KOPT-K1 (cell line): ENCODE results near the gene MARVELD1.

ENCODE experiments used
- H3K27ac ChIP-seq: fragments of 200-600 bp; sonication (generic); 2 replicates; pipeline ENCODE4 v1.5.1; 2016; ENCODE audit warnings: antibody characterized with exemption, mild to moderate bottlenecking, low read depth, low read length; ENCODE audit not compliant: poor library complexity, severe bottlenecking
- H3K36me3 ChIP-seq: fragments of 200-600 bp; sonication (generic); 2 replicates; pipeline ENCODE4 v1.5.1; 2017; ENCODE audit warnings: antibody characterized with exemption, mild to moderate bottlenecking, low read length, moderate library complexity; ENCODE audit not compliant: insufficient read depth
- H3K9me3 ChIP-seq: fragments of 200-600 bp; sonication (generic); 2 replicates; pipeline ENCODE4 v1.5.1; 2017; ENCODE audit warnings: antibody characterized with exemption, low read length, mild to moderate bottlenecking; ENCODE audit not compliant: insufficient read depth, poor library complexity, severe bottlenecking

The MARVELD1 gene

GRCh38 chr10:97748116-97748515, 34.6 kb downstream of the MARVELD1 start:
- peaks cover 99% of the 10 kb centered on the region for H3K36me3 ChIP-seq
- no peak overlapping the region for H3K27ac ChIP-seq

GRCh38 chr10:97752956-97753355, 39.4 kb downstream of the MARVELD1 start:
- no peak overlapping the region for H3K27ac ChIP-seq
- H3K9me3 ChIP-seq: no peaks in the 10 kb centered on the region
- H3K36me3 ChIP-seq: peaks cover 100% of the 10 kb centered on the region

More at GRCh38 chr10:97748116-97748515, 34.6 kb downstream of the MARVELD1 start:
- no peaks in the 10 kb centered on the region for H3K9me3 ChIP-seq

GRCh38 chr10:97754726-97755125, 41.2 kb downstream of the MARVELD1 start:
- peaks cover 98% of the 10 kb centered on the region for H3K36me3 ChIP-seq
- no peak overlapping the region for H3K27ac ChIP-seq
- H3K9me3 ChIP-seq: no peaks in the 10 kb centered on the region

GRCh38 chr10:97755718-97756117, 42.2 kb downstream of the MARVELD1 start:
- peaks cover 98% of the 10 kb centered on the region for H3K36me3 ChIP-seq
- H3K27ac ChIP-seq: no peak overlapping the region
- H3K9me3 ChIP-seq: no peaks in the 10 kb centered on the region

- H3K9me3 ChIP-seq: no peaks in the 10 kb centered on the region
- H3K27ac ChIP-seq: no peak overlapping the region
- H3K36me3 ChIP-seq: peaks cover 97% of the 10 kb centered on the region
These were observed 43.9 kb downstream of the MARVELD1 start for GRCh38 chr10:97757471-97757870.

GRCh38 chr10:97759158-97759887, 45.8 kb downstream of the MARVELD1 start:
- Histone ChIP-seq H3K27ac (no peak overlapping the region), H3K36me3 (peaks cover 84% of the 10 kb centered on the region), H3K9me3 (no peaks in the 10 kb centered on the region)

GRCh38 chr10:97759946-97760345, 46.4 kb downstream of the MARVELD1 start:
- peaks cover 78% of the 10 kb centered on the region for H3K36me3 ChIP-seq

GRCh38 chr10:97760461-97761257, 47.1 kb downstream of the MARVELD1 start:
- H3K27ac ChIP-seq: no peak overlapping the region
- peaks cover 71% of the 10 kb centered on the region for H3K36me3 ChIP-seq
- no peaks in the 10 kb centered on the region for H3K9me3 ChIP-seq

More at GRCh38 chr10:97759946-97760345, 46.4 kb downstream of the MARVELD1 start:
- no peak overlapping the region for H3K27ac ChIP-seq
- no peaks in the 10 kb centered on the region for H3K9me3 ChIP-seq

GRCh38 chr10:97761331-97761865, 47.9 kb downstream of the MARVELD1 start:
- peaks cover 63% of the 10 kb centered on the region for H3K36me3 ChIP-seq
- no peaks in the 10 kb centered on the region for H3K9me3 ChIP-seq

GRCh38 chr10:97762056-97762455, 48.5 kb downstream of the MARVELD1 start:
- no peaks in the 10 kb centered on the region for H3K9me3 ChIP-seq

More at GRCh38 chr10:97761331-97761865, 47.9 kb downstream of the MARVELD1 start:
- no peak overlapping the region for H3K27ac ChIP-seq

GRCh38 chr10:97762816-97763215, 49.3 kb downstream of the MARVELD1 start:
- Histone ChIP-seq H3K27ac (no peak overlapping the region), H3K36me3 (peaks cover 49% of the 10 kb centered on the region)

More at GRCh38 chr10:97762056-97762455, 48.5 kb downstream of the MARVELD1 start:
- H3K27ac ChIP-seq: no peak overlapping the region
- peaks cover 57% of the 10 kb centered on the region for H3K36me3 ChIP-seq

GRCh38 chr10:97763411-97763810, 49.9 kb downstream of the MARVELD1 start:
- H3K27ac ChIP-seq: no peak overlapping the region
- no peaks in the 10 kb centered on the region for H3K9me3 ChIP-seq
- H3K36me3 ChIP-seq: peaks cover 43% of the 10 kb centered on the region

More at GRCh38 chr10:97762816-97763215, 49.3 kb downstream of the MARVELD1 start:
- H3K9me3 ChIP-seq: no peaks in the 10 kb centered on the region

- no peak overlapping the region for H3K27ac ChIP-seq
- peaks cover 40% of the 10 kb centered on the region for H3K36me3 ChIP-seq
- H3K9me3 ChIP-seq: no peaks in the 10 kb centered on the region
These were observed 50.4 kb downstream of the MARVELD1 start for GRCh38 chr10:97763947-97764346.

GRCh38 chr10:97764519-97764931, 51.0 kb downstream of the MARVELD1 start:
- Histone ChIP-seq H3K9me3 (no peaks in the 10 kb centered on the region), H3K36me3 (peaks cover 34% of the 10 kb centered on the region), H3K27ac (no peak overlapping the region)

- H3K36me3 ChIP-seq: peaks cover 27% of the 10 kb centered on the region
- H3K27ac ChIP-seq: no peak overlapping the region
These were observed 51.7 kb downstream of the MARVELD1 start for GRCh38 chr10:97765201-97765600.

More at GRCh38 chr10:97765201-97765600, 51.7 kb downstream of the MARVELD1 start:
- H3K9me3 ChIP-seq: no peaks in the 10 kb centered on the region
